OCI-M1 (cell line): Measurements from ENCODE around the gene CHMP2B.
"Not testable (repeated sequence)": the region's sequence is repeated elsewhere in the genome, so short reads cannot be mapped to it uniquely, and the experiment has no call there.

ENCODE experiments used
- DNase-seq: peaks from one replicate; lab custom pipeline; 2025; lab: John Stamatoyannopoulos, UW

The CHMP2B gene

GRCh38 chr3:87233805-87234204, 6.7 kb downstream of the CHMP2B start:
- DNase-seq = no peak

- DNase-seq = no peak
These were observed 9.0 kb downstream of the CHMP2B start for GRCh38 chr3:87236093-87236492.

- DNase-seq = no peak
These were observed 19.7 kb downstream of the CHMP2B start for GRCh38 chr3:87246662-87247429.

GRCh38 chr3:87247430-87247773, 20.3 kb downstream of the CHMP2B start:
- DNase-seq = no peak

- not testable (repeated sequence) for DNase-seq
These were observed 21.1 kb downstream of the CHMP2B start for GRCh38 chr3:87248231-87248630.

GRCh38 chr3:87248831-87249230, 21.7 kb downstream of the CHMP2B start:
- no peak for DNase-seq

GRCh38 chr3:87250009-87250408, 22.9 kb downstream of the CHMP2B start:
- DNase-seq = no peak

- DNase-seq = peak; percentile 80
These were observed 33.2 kb downstream of the CHMP2B start for GRCh38 chr3:87260270-87260669.

- no peak for DNase-seq
These were observed 34.8 kb downstream of the CHMP2B start for GRCh38 chr3:87261925-87262324.

- peak; percentile 77 for DNase-seq
These were observed 41.0 kb downstream of the CHMP2B start for GRCh38 chr3:87267953-87268645.

- peak; percentile 48 for DNase-seq
These were observed 41.6 kb downstream of the CHMP2B start for GRCh38 chr3:87268646-87269211.

GRCh38 chr3:87269723-87270122, 42.6 kb downstream of the CHMP2B start:
- no peak for DNase-seq

- no peak for DNase-seq
These were observed 44.0 kb downstream of the CHMP2B start for GRCh38 chr3:87270908-87271700.

- DNase-seq = no peak
These were observed 45.7 kb downstream of the CHMP2B start for GRCh38 chr3:87272718-87273341.

GRCh38 chr3:87276484-87276883, 49.4 kb downstream of the CHMP2B start, which contains the start of gene POU1F1:
Gene POU1F1, minus strand, starts transcription at chr3:87276584. Its CDS starts 122 bp downstream, at chr3:87276462.
- DNase-seq = no peak

GRCh38 chr3:87287011-87287410, 59.9 kb downstream of the CHMP2B start:
- no peak for DNase-seq

- DNase-seq = peak; percentile 74
These were observed 61.3 kb downstream of the CHMP2B start for GRCh38 chr3:87288446-87288845.

- DNase-seq = peak; percentile 71
These were observed 71.1 kb downstream of the CHMP2B start for GRCh38 chr3:87298111-87298718.

- not testable (repeated sequence) for DNase-seq
These were observed 77.9 kb downstream of the CHMP2B start for GRCh38 chr3:87305031-87305430.
